HG03135 (cell line): ENCODE measurements around the gene MYL6.
A peak's percentile ranks its signal among the peaks of the same experiment; 100 is the strongest.
"Not testable (repeated sequence)": the region's sequence is repeated elsewhere in the genome, so short reads cannot be mapped to it uniquely, and the experiment has no call there.

Experiments
- ATAC-seq: cut with Tn5 transposase; IDR thresholded peaks from one replicate; pipeline ENCODE4 v1.9.1; 2021; ENCODE audit warnings: mild to moderate bottlenecking, moderate library complexity; ENCODE audit not compliant: unreplicated experiment

MYL6 gene

DNA sequence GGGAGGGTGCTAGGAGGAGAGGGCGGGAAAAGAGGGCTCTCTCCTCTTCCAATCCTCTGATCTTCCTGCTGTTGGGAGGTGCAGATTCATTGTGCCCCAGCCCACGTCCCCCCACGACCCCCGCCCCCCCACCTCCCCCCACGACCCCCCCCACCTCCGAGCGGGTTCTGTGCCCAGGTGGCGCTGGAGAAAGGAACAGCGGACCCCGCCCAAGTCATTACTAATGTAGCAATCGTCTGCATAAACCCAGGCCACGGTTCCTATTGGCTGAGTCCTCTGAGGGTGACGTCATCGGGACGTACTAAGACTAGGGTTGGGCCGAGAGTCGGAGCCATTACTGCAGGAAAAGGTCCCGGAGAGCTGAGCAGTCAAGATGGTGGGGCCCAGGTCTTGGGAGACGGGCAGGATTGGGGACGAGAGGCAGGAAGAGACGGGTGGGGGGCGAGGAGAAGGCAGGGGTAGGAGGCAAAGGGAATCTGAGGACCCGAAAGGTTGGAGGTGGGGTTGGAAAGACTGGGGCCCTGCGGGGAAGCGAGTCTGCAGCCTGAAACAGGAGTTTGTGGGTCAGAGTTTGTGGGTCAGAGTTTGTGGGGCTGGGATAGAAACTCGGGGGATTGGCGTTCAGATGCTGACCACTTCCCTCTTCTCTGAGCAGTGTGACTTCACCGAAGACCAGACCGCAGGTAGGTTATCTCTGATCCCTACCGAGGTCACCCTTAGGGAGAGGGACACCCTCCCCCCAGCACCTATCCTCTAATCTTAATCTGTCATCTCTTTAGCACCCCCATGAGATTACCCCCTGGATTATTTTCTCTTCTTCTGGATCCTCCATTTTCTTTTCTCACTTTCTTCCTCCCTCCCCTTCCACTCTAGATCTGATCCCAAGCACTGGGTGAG is at the start of gene MYL6:
TSS of gene MYL6 (plus strand) at position 331 of the 897 bp plus-strand sequence. CDS start at position 374, 43 bp downstream.
- peak; percentile 81 for ATAC-seq

DNA sequence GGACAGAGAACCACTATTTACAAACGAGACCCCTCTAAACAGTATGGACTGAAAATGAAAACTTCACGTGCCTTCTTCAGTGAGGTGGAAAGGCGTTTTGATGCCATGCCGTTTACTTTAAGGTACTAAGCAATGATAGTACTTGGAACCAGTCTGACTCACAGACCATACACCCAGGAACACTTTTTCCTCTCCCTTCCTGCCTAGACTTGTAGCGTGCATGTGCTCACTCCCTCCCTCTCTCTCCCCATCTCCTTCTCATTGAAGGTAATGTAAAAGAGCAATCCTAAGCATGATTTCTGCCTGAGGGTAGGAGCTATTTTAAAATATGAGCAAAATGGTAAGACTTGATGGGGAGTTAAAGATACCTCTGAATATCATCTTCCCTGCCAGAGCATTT is 47.6 kb upstream of the MYL6 start:
- ATAC-seq: no peak

DNA sequence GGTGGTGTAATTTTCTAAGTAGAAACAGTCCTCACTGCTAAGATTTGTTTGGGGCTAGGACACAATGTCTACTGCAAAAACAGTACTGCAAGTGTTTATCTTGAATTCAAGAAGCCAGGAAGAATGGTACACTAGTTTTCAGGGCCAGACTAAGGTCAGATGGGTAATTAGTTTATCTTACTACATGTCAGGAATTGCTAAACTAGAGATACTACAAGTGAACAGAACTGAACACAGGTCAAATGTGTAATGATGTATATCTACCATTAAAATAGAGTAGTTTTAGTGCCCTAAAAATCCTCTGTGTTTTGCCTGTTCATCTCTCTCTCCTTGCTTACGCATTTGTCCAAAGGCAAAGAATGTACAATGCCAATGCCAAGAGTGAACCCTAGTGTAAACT is 44.1 kb upstream of the MYL6 start:
- no peak for ATAC-seq

DNA sequence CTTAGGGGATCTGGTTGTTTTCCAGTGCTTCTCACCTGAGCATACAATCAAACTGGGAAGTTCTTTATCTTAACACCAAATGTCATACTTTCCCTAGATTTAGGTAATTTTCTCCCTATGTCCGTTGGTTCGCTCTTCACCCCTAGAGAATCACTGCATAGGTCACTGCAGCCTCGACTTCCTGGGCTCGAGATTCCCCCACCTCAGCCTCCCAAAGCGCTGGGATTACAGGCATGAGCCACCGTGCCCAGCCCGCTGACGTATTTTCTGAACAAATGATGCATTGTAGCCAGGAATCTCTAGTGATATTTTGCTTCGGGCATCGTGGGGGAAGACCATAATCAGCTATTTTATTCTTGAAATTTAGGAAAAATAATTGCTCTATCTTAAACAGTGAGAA is 42.8 kb upstream of the MYL6 start:
- ATAC-seq: no peak

DNA sequence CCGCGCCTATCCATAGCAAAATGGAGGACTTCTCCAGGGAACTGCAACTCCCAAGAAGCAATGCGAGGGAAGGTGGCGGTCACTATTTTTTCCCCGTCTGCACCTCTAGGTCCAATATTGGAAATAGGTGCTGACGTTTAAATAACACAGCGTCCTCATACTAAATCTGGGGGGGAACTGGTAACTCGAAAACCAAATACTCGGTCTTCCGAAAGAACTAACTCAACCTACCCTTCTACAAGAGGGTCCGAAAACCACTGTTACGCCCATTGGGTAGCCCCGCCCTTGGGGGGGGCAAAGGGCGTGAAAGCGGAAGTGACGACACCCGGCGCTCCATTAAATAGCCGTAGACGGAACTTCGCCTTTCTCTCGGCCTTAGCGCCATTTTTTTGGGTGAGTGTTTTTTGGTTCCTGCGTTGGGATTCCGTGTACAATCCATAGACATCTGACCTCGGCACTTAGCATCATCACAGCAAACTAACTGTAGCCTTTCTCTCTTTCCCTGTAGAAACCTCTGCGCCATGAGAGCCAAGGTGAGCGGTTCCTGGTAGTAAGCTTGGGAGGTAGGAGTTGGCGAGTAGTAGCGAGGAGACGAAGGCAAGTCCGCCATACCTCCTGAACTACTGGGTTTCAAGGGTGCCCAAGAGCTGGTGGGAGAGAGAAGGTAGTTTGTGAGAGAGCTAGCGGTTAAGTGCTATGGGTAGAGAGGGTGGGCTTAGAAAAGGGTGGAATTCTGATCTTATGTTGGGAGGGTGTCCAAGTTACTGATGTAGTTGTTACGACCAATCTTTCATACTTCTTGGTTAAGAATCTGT is 41.7 kb upstream of the MYL6 start, which contains the start of gene RPL41:
TSS of gene RPL41 (plus strand) at position 367 of the 815 bp plus-strand sequence.
- ATAC-seq: peak; percentile 36

DNA sequence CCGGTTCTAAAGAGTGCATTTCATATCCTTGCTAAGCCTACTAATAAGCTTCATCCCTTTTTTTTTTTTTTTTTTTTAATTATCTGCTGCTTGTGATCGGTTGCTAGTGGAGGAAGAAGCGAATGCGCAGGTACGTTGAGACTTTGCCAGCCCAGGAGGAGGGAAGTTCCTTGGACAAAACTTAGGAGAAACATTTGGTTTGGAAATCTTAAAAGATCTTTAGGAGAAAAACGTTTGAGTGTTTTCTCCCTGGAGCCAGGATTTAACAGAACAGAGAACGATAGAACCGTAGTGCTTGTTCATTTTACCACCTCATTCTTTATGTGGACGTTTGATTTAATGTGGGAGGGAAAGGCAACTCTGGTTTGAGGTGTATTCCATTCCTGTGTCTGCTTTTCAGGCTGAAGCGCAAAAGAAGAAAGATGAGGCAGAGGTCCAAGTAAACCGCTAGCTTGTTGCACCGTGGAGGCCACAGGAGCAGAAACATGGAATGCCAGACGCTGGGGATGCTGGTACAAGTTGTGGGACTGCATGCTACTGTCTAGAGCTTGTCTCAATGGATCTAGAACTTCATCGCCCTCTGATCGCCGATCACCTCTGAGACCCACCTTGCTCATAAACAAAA is 41.0 kb upstream of the MYL6 start:
- not testable (repeated sequence) for ATAC-seq

DNA sequence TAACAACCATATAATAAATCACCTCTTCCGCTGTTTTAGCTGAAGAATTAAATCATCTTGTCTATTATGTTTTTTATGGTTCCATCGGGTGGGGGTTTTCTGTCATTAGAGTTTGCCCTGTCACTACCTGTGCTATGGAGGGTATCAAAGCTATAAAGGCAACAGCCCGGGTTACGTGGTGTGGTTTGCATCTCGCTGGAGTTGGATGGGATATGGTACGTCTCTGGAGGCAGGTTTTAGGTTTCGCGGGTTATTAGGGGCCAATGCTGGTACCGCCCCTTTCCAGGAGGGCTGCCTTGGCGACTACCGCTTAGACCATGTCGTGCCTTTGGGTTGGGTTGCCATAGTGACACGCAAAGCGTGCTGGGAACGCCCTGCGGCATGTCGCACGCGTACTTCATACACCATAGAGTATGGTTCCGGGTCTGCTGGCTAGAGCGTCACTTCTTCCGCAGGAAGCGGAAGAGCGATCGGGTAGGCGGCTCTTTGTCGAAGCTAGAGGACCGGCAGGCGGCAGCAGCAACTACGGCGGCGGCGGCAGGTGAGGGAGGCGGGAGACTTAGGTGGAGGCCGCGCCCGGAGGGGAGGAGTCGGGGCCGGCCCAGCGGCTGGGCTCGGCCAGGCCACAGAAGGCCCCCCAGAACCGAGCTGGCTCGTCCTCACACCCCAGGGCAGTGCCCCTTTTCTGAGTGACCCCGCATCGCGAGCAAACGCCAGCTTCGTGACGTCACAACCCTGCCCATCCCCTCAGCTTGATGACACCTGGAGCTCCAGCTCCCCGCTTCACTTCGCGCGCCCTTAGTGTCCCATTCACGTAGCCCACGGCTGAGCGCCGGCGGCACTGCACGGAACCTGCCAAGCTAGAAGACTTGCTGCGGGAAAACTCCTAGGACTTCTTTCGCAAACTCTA is 40.1 kb upstream of the MYL6 start, which contains the start of gene ZC3H10:
TSS of gene ZC3H10 (plus strand) at position 489 of the 910 bp plus-strand sequence. CDS start 2,297 bp downstream, outside the sequence.
- peak; percentile 83 for ATAC-seq

DNA sequence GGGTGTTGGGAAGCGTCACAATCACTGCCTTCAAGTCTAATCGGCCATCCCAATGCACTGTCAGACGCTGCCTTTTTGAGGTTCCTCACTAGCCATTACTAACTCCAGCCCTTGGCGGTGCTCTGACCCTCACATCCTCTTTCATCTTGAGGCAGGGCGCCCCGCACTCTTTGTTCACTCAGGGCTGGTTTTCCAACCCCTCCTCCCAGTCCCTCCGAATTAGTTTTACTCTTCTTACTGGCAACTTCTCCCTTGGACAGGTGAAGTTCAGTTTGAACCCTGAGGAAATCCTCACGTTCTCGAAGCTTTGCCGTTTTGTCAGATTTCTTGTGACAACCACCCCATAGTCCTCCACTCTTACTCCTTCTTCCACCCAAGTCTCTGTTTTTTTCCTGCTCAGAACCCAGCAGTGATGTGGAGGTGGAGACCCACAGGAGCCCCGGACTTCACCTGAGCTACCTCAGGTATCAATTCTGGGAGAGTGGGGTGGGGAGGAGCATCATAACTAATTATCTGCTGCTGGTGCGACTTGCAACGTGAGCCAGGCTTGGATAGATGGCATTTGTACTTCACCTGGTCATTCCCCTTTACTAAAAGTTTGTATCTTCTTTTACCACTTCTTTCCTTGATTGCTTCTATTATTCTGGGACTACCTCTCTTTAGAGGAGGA is 39.3 kb upstream of the MYL6 start:
- ATAC-seq: peak; percentile 0

DNA sequence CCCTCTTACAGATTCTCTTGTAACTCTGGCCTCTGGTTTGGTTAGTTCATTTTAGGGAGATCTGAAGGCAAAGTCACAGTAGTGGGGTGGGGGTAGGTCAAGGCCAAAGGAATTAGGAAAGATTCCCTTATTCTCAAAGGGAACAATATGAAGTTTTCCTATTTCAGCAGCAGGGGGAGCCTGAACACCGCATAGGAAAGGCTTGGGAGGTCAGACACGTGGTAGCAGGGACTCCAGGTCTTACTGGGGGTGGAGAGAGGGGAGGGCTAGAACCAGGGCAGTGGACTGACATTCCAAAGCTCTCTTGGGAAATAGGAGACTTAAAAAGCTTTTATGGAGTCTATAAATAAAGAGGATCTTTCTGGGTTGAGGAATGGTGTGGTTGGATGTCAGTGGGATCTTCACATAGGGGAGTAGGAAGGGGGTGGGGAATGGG is 38.8 kb upstream of the MYL6 start:
- no peak for ATAC-seq

DNA sequence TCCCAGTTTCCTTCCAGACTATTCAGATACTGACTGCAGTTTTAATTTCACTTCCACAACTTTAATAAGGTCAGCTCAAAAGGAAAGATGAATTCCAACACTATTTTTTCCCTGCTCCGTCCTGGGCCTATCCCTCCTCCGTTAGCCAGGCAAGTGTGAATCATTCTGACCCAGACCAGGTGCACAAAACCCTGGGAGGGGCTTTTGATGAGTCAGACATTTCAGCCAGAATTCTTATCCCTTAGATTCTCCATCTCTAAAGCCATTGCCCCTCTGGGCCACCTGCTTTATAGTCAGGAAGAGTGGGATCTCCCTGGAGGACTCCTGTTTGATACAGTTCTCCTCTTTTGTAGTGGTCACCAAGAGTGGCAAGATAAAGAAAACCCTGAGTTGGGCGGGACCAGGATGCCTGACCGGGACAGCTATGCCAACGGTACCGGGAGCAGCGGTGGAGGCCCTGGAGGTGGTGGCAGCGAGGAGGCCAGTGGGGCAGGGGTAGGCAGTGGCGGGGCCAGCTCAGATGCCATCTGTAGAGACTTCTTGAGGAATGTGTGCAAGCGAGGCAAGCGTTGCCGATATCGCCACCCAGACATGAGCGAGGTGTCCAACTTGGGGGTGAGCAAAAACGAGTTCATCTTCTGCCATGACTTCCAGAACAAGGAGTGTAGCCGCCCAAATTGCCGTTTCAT is 37.9 kb upstream of the MYL6 start:
- ATAC-seq: no peak

DNA sequence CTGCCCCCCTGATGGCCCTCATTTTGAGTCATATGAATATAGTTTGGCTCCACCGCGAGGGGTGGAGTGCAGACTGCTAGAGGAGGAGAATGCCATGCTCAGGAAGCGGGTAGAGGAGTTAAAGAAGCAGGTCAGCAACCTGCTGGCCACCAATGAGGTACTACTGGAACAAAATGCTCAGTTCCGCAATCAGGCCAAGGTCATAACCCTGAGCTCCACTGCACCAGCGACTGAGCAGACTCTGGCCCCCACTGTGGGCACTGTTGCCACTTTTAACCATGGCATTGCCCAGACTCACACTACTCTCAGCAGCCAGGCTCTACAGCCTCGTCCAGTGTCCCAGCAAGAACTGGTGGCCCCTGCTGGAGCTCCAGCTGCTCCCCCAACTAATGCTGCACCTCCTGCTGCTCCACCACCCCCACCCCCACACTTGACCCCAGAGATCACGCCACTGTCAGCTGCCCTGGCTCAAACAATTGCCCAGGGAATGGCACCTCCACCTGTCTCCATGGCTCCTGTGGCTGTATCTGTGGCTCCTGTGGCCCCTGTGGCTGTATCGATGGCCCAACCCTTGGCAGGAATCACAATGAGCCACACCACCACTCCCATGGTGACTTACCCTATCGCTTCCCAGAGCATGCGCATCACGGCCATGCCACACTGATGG is 36.8 kb upstream of the MYL6 start:
- ATAC-seq: no peak

DNA sequence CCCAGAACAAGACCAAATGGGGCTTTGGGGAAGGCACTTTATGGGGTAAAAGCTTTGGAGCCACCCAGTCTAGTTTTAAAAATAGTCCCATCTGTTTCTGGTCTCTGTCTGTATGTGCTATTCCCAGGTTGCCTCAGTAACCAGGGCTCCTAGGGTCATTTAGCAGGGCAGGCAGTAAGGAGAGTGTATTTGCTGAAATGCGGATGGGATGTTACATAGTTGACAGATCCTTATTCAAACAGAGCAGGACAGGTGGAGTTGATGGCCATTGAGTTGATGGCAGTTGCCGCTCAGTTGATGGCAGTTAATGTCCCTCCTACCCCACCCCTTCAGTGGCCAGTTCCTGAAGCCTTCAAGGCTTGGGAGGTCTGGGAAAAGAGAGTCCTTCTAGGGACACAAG is 35.5 kb upstream of the MYL6 start:
- ATAC-seq: no peak

DNA sequence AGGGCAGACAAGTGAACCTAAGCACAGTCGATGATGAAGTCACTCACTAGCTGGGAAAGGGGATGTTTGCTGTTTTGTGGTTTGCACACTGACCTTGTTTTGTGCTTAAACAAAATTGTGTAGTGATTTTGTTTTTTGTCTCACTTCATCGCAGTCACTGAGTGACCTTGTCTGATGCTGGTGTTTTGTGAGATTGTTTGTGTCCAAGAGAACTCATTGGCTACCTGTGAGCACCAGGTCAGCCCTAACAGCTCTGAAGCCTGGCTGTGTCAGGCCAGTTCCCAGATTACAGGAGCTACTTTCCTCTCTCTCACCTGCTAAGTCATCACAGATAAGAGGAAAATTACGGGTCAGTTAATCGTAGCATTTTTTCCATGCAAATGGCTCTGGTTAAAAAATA is 34.0 kb upstream of the MYL6 start:
- ATAC-seq: no peak

DNA sequence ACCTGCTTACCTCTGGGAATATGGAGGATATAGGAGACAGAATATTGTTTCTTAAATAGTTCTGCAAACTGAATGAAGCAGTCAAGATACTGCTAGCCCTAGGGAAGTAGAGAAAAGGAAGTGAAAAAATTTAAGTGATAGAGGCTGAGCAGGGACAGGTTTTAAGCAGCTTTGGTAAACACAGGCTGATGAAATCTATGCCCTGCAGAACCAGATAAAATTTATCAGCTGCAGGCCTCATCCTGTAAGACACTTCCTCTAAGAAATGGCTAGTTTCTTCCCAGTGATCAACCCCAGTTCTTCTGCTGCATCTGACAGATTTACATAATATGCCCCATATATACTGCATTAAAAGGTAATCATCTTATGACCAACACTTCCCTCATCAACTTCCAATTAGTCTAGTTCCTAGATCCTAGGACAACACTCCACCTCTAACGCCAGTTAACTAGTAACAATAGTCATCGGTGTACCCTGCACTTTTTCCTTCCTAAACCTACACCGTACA is 31.4 kb upstream of the MYL6 start:
- no peak for ATAC-seq

DNA sequence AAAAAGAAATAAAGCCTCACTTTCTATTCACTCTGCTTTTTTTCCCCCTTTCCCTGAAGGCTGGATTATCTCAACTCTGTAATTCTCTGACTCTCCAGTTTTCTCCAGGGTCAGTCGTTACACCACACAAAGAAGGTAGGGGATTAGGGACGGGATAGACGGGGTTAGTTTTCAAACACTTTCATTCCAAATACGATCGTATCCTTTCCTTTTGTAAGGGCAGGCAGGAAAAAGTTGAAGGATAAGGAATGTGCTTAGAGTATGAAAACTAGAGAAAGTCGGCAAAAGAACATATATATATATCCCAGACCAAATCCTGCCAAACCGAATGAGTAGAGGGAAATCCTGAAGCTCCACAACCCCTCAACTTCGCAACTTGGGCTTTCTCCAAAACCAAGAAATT is 30.7 kb upstream of the MYL6 start:
- ATAC-seq: no peak

DNA sequence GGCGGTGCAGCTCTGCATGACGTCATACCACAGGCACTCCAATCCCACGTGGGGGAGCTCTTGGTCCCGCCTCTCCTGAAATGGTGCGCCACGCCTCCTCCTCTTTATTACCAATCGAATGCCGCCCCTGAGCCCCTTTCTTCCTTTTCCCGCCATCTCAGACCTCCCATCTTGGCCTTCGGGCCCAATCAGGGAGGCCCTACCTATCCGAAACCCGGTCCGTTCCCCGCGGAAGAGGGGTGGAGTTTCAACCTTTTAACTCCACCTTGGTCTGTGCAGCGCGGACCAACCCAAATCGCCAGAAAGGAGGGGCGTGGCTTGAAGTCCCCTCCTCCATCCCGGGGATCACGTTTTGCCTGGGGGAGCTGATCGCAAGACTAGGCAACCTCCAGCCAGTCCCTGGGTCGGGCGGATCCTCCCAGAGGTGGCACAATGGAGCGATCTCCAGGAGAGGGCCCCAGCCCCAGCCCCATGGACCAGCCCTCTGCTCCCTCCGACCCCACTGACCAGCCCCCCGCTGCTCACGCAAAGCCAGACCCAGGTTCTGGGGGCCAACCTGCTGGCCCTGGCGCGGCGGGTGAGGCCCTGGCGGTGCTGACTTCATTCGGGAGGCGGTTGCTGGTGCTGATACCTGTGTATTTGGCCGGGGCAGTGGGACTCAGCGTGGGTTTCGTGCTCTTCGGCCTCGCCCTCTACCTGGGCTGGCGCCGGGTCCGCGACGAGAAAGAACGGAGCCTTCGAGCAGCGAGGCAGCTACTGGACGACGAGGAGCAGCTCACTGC is 30.1 kb upstream of the MYL6 start, which contains the start of gene ESYT1:
TSS of gene ESYT1 (plus strand) at position 380 of the 782 bp plus-strand sequence. CDS start at position 433, 53 bp downstream.
- ATAC-seq: peak; percentile 86

DNA sequence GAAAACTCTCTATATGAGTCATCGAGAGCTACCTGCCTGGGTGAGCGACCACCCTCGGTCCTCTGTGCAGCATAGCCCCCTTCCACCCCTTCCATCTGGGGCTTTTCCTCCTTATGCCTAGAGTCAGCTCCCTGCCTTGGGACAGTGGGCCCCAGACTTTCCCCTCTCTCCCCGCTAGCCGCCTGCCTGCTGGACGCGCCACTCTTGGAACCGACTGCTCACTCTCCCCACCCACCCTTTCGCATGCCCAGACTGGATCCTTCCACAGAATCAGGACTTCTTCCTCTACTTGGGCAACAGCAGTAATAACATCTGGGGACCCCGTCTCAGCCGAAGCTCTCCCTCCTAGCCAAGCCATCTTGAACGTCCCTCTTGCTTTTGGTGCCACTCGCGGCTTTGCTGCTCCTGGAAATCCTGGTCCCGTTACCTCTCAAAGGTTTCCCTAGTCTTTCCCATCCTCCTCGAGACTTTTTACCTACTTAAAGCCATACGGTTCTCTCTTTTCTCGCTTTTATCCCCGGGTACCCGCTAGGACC is 29.4 kb upstream of the MYL6 start:
- no peak for ATAC-seq
